ENCODE measurements around the gene GTPBP2.

GTPBP2 gene

GRCh38 chr6:43575105-43575771 lies 53.8 kb downstream of the GTPBP2 start (continued):
- TF ChIP-seq ZNF335 (tag by site-specific recombination; conservative IDR thresholded peaks at IDR 0.05) (peak; percentile 99), ZNF24 (tag by site-specific recombination; IDR thresholded peaks at IDR 0.05) (peak; percentile 35; the same call in 1 of the 2 replicates), ZSCAN23 (tag by site-specific recombination; IDR thresholded peaks at IDR 0.05) (0 out of 2 replicates have a peak, but pooled peaks have one; percentile 83), ZNF2 (tag by site-specific recombination; IDR thresholded peaks at IDR 0.05) (peak; percentile 94; the same call in 1 of the 2 replicates), SP7 (tag by site-specific recombination; IDR thresholded peaks at IDR 0.05) (peak; percentile 78), ZNF394 (tag by site-specific recombination; IDR thresholded peaks at IDR 0.05; ENCODE audit: borderline replicate concordance) (no peak), KLF9 (tag by site-specific recombination; IDR thresholded peaks at IDR 0.05; ENCODE audit: low read depth) (peak; percentile 79), ZNF366 (tag by site-specific recombination; conservative IDR thresholded peaks at IDR 0.05) (peak; percentile 69), REST (tag by site-specific recombination; IDR thresholded peaks at IDR 0.05) (peak; percentile 38), ZNF610 (tag by site-specific recombination; IDR thresholded peaks at IDR 0.05; ENCODE audit: borderline replicate concordance) (0 out of 2 replicates have a peak, but pooled peaks have one; percentile 55), ZNF501 (tag by site-specific recombination; IDR thresholded peaks at IDR 0.05) (no peak; the same call in 1 of the 2 replicates), ZFP37 (tag by site-specific recombination; IDR thresholded peaks at IDR 0.05) (peak; percentile 84), ZBTB11 (tag by site-specific recombination; conservative IDR thresholded peaks at IDR 0.05; ENCODE audit: low read depth) (peak; percentile 30; the same call in 1 of the 2 replicates), PRDM1 (tag by site-specific recombination; IDR thresholded peaks at IDR 0.05) (peak; percentile 51), KLF1 (tag by site-specific recombination; IDR thresholded peaks at IDR 0.05) (peak; percentile 35; the same call in 1 of the 2 replicates), ZNF645 (tag by site-specific recombination; IDR thresholded peaks at IDR 0.05) (0 out of 2 replicates have a peak, but pooled peaks have one; percentile 43), ZSCAN5A (tag by site-specific recombination; IDR thresholded peaks at IDR 0.05) (peak; percentile 81; the same call in 1 of the 2 replicates), ZNF324 (tag by site-specific recombination; IDR thresholded peaks at IDR 0.05) (peak; percentile 70; the same call in 1 of the 2 replicates), ZEB2 (tag by site-specific recombination; IDR thresholded peaks at IDR 0.05) (peak; percentile 76), ZNF843 (tag by site-specific recombination; IDR thresholded peaks at IDR 0.05) (peak; percentile 44; the same call in 1 of the 2 replicates), ZBTB48 (tag by site-specific recombination; IDR thresholded peaks at IDR 0.05) (peak; percentile 98), ZBTB20 (tag by site-specific recombination; IDR thresholded peaks at IDR 0.05) (peak; percentile 89), ZNF777 (tag by site-specific recombination; IDR thresholded peaks at IDR 0.05; ENCODE audit: borderline replicate concordance) (no peak), ZNF426 (tag by site-specific recombination; IDR thresholded peaks at IDR 0.05) (no peak), ZBTB7A (tag by site-specific recombination; IDR thresholded peaks at IDR 0.05; ENCODE audit: low read depth) (peak; percentile 94), KLF8 (tag by site-specific recombination; IDR thresholded peaks at IDR 0.05) (peak; percentile 79), ZNF677 (tag by site-specific recombination; IDR thresholded peaks at IDR 0.05) (no peak), ZNF169 (tag by site-specific recombination; IDR thresholded peaks at IDR 0.05) (no peak), ZNF76 (tag by site-specific recombination; IDR thresholded peaks at IDR 0.05; ENCODE audit: borderline replicate concordance, low read depth) (peak; percentile 97), ZNF658 (tag by site-specific recombination; IDR thresholded peaks at IDR 0.05) (no peak), ZNF660 (tag by site-specific recombination; IDR thresholded peaks at IDR 0.05) (0 out of 2 replicates have a peak, but pooled peaks have one; percentile 1), ZBTB17 (tag by site-specific recombination; IDR thresholded peaks at IDR 0.05) (peak; percentile 67)
